OCI-LY1 (cell line): ENCODE results near the gene MED12.

Experiments
- H2AFZ ChIP-seq: fragments of 200-600 bp; sonication (generic), shearing (Covaris generic); 2 replicates; pipeline ENCODE4 v1.6.0; 2014; ENCODE audit warnings: antibody characterized with exemption, mild to moderate bottlenecking, low read length
- H3F3A ChIP-seq: fragments of 200-600 bp; sonication (generic), shearing (Covaris generic); 2 replicates; pipeline ENCODE4 v1.6.0; 2014; ENCODE audit warnings: mild to moderate bottlenecking, antibody characterized with exemption, low read length, moderate library complexity; ENCODE audit not compliant: insufficient read depth
- H3K27ac ChIP-seq: fragments of 200-600 bp; sonication (generic); 2 replicates; pipeline ENCODE4 v1.5.1; 2014; ENCODE audit warnings: low read length, mixed run types, mild to moderate bottlenecking, low read depth; ENCODE audit not compliant: poor library complexity, severe bottlenecking
- H3K27me3 ChIP-seq: fragments of 200-600 bp; sonication (generic); 2 replicates; pipeline ENCODE4 v1.6.0; 2014; ENCODE audit warnings: antibody characterized with exemption, mild to moderate bottlenecking, low read length, moderate library complexity; ENCODE audit not compliant: insufficient read depth
- H3K36me3 ChIP-seq: fragments of 200-600 bp; sonication (generic); 2 replicates; pipeline ENCODE4 v1.6.1; 2014; ENCODE audit warnings: mild to moderate bottlenecking, antibody characterized with exemption, low read length, moderate library complexity, mixed read lengths; ENCODE audit not compliant: insufficient read depth
- H3K4me1 ChIP-seq: fragments of 200-600 bp; sonication (generic); 2 replicates; pipeline ENCODE4 v1.5.1; 2014; ENCODE audit warnings: mild to moderate bottlenecking, low read length, moderate library complexity; ENCODE audit not compliant: insufficient read depth, severe bottlenecking
- H3K4me2 ChIP-seq: fragments of 200-600 bp; sonication (generic), shearing (Covaris generic); 2 replicates; pipeline ENCODE4 v1.6.1; 2014; ENCODE audit warnings: low read length
- H3K4me3 ChIP-seq: fragments of 200-600 bp; sonication (generic); 2 replicates; pipeline ENCODE4 v1.5.1; 2014; ENCODE audit warnings: low read length, low read depth, mild to moderate bottlenecking, mixed read lengths; ENCODE audit not compliant: poor library complexity, severe bottlenecking
- H3K79me2 ChIP-seq: fragments of 200-600 bp; shearing (Covaris generic); 2 replicates; pipeline ENCODE4 v1.6.1; 2016; ENCODE audit warnings: mixed run types, low read length, mixed read lengths; ENCODE audit not compliant: insufficient read depth
- H3K9ac ChIP-seq: fragments of 200-600 bp; sonication (generic), shearing (Covaris generic); 2 replicates; pipeline ENCODE4 v1.6.1; 2014; ENCODE audit warnings: mild to moderate bottlenecking, low read length, mixed read lengths
- H3K9me2 ChIP-seq: fragments of 200-600 bp; sonication (generic), shearing (Covaris generic); 2 replicates; pipeline ENCODE4 v1.6.1; 2014; ENCODE audit warnings: low read depth, mild to moderate bottlenecking, low read length, mixed read lengths
- H3K9me3 ChIP-seq: fragments of 200-600 bp; shearing (Covaris generic); 2 replicates; pipeline ENCODE4 v1.6.1; 2014; ENCODE audit warnings: low read length, mixed read lengths
- H4K20me1 ChIP-seq: fragments of 200-600 bp; sonication (generic), shearing (Covaris generic); 2 replicates; pipeline ENCODE4 v1.6.0; 2016; ENCODE audit warnings: mild to moderate bottlenecking, low read length; ENCODE audit not compliant: insufficient read depth
- CTCF ChIP-seq: fragments of 200-600 bp; sonication (generic), shearing (Covaris generic); IDR thresholded peaks from 2 replicates; pipeline ENCODE4 v1.5.1; 2017; ENCODE audit warnings: mild to moderate bottlenecking, antibody characterized with exemption, low read length, moderate library complexity, mixed read lengths
- EZH2 ChIP-seq: fragments of 200-600 bp; sonication (generic), shearing (Covaris generic); IDR thresholded peaks from 2 replicates; pipeline ENCODE4 v1.8.0; 2017; ENCODE audit warnings: borderline replicate concordance, mixed run types, mild to moderate bottlenecking, antibody characterized with exemption, low read length, moderate library complexity, mixed read lengths

The MED12 gene

GRCh38 chrX:71095981-71096759 lies 22.2 kb upstream of the MED12 start:
- Histone ChIP-seq H2AFZ (no peak overlapping the region), H4K20me1 (no peaks in the 10 kb centered on the region), H3K4me3 (peak overlapping the region; percentile 69), H3K9me3 (no peaks in the 10 kb centered on the region), H3K9ac (peak overlapping the region; percentile 67; the same call in 1 of the 2 replicates), H3F3A (no peaks in the 10 kb centered on the region), H3K79me2 (no peaks in the 10 kb centered on the region), H3K27me3 (no peaks in the 10 kb centered on the region), H3K36me3 (no peaks in the 10 kb centered on the region), H3K27ac (no peak overlapping the region), H3K9me2 (no peaks in the 10 kb centered on the region), H3K4me2 (peak overlapping the region; percentile 72), H3K4me1 (peaks cover 16% of the 10 kb centered on the region)
- no peak for TF ChIP-seq CTCF
- TF ChIP-seq EZH2: no peak

GRCh38 chrX:71096760-71097032 lies 21.7 kb upstream of the MED12 start:
- no peaks in the 10 kb centered on the region for H3K9me3 ChIP-seq
- peak overlapping the region; percentile 72 for H3K4me2 ChIP-seq
- TF ChIP-seq EZH2 (no peak), CTCF (no peak)
- H4K20me1 ChIP-seq: no peaks in the 10 kb centered on the region
- no peak overlapping the region for H3K27ac ChIP-seq
- H2AFZ ChIP-seq: no peak overlapping the region
- H3K9me2 ChIP-seq: no peaks in the 10 kb centered on the region
- H3K4me3 ChIP-seq: peak overlapping the region; percentile 69
- H3K36me3 ChIP-seq: no peaks in the 10 kb centered on the region
- peaks cover 16% of the 10 kb centered on the region for H3K4me1 ChIP-seq
- H3F3A ChIP-seq: no peaks in the 10 kb centered on the region
- peak overlapping the region; percentile 67; the same call in 1 of the 2 replicates for H3K9ac ChIP-seq
- H3K27me3 ChIP-seq: no peaks in the 10 kb centered on the region
- H3K79me2 ChIP-seq: no peaks in the 10 kb centered on the region

- Histone ChIP-seq H2AFZ (no peak overlapping the region), H3K9ac (no peak overlapping the region), H3K9me3 (no peaks in the 10 kb centered on the region), H3K4me3 (no peak overlapping the region), H3F3A (no peaks in the 10 kb centered on the region), H3K4me1 (peaks cover 21% of the 10 kb centered on the region), H3K9me2 (no peaks in the 10 kb centered on the region), H3K79me2 (no peaks in the 10 kb centered on the region), H3K4me2 (no peak overlapping the region), H3K36me3 (no peaks in the 10 kb centered on the region), H3K27me3 (no peaks in the 10 kb centered on the region), H3K27ac (no peak overlapping the region), H4K20me1 (no peaks in the 10 kb centered on the region)
- TF ChIP-seq CTCF (peak; percentile 59; the same call in 1 of the 2 replicates), EZH2 (no peak)
These were observed 20.1 kb upstream of the MED12 start for GRCh38 chrX:71098302-71098701.
